GM21360 (cell line): Measurements from ENCODE around the gene ANTXR1.

Experiments used
- ATAC-seq: cut with Tn5 transposase; IDR thresholded peaks from one replicate; pipeline ENCODE4 v1.9.1; 2021; ENCODE audit warnings: mild to moderate bottlenecking, moderate library complexity; ENCODE audit not compliant: unreplicated experiment

ANTXR1 gene

DNA sequence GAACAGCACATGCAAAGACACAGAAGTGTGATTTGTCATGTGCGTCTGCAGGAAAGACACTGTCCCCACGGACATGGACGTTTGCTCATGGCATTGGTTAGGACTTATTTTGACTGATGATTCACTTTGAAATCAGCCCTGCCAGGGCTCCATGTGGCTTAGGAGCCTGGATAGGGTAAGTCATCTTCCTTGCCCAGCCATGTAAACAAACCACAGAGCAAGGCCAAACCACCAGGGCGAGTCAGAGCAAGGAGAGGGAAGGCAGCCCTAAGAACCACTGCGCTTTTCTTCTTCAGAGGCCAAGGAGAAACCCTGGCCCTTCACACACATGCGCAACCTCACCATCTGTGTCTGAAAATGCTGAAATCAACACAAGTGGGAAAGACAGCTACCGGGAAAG is 285.3 kb downstream of the ANTXR1 start:
- no peak for ATAC-seq

DNA sequence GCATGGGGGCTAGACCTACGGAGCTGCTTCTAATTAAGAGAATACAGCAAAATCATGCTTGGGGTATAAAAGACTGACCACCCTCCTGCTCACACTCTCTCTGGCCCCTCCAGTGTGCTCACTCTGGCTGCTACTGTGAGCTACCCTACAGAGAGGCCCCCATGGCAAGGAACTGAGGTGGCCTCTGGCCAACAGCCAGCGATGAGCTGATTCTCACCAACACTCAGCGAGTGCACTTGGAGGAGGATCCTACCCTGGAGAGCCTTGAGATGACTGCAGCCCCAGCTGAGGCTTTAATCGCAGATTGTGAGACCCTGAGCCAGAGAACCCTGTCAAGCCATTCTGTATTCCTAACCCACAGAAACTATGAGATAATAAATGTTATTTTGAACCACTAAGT is 285.9 kb downstream of the ANTXR1 start:
- no peak for ATAC-seq
